ENCODE data around the gene PLEKHM2.
"Not testable (repeated sequence)": the region's sequence is repeated elsewhere in the genome, so short reads cannot be mapped to it uniquely, and the experiment has no call there.

GRCh38 chr1:15699321-15699720, 15.2 kb downstream of the PLEKHM2 start:
- TF ChIP-seq POLR2A (IDR thresholded peaks at IDR 0.05; ENCODE audit: low read depth, low read length); CTCF (conservative IDR thresholded peaks at IDR 0.05; ENCODE audit: low read depth, low read length); FOS (IDR thresholded peaks at IDR 0.05; ENCODE audit: low read depth, low read length); RAD21 (IDR thresholded peaks at IDR 0.05; ENCODE audit: low read length); MAZ (IDR thresholded peaks at IDR 0.05; ENCODE audit: borderline replicate concordance, low read depth, low read length); RCOR1 (IDR thresholded peaks at IDR 0.05; ENCODE audit: insufficient replicate concordance, low read length); USF2 (IDR thresholded peaks at IDR 0.05; ENCODE audit: low read depth, low read length); ELK1 (IDR thresholded peaks at IDR 0.05; ENCODE audit: borderline replicate concordance, low read depth, low read length); RFX5 (IDR thresholded peaks at IDR 0.05; ENCODE audit: low read depth, low read length); CEBPB (IDR thresholded peaks at IDR 0.05; ENCODE audit: low read depth, low read length); BHLHE40 (IDR thresholded peaks at IDR 0.05; ENCODE audit: low read depth, low read length): not testable (repeated sequence)

Data from IMR-90 (cell line).